ENCODE results near the gene ARID2. TPM values are rescaled to one million over a fixed set of nuclear protein-coding genes. Genes with fewer than 3 reads are reported as not detected.
A peak's percentile ranks its signal among the peaks of the same experiment; 100 is the strongest.

ARID2 gene
- total and polyA plus RNA-seq, 9 of the 15 experiments (the other 6 are each of a cell fraction or from before 2014, with no cell fraction given): 13.4 to 41.6 (median 29.4) TPM

DNA sequence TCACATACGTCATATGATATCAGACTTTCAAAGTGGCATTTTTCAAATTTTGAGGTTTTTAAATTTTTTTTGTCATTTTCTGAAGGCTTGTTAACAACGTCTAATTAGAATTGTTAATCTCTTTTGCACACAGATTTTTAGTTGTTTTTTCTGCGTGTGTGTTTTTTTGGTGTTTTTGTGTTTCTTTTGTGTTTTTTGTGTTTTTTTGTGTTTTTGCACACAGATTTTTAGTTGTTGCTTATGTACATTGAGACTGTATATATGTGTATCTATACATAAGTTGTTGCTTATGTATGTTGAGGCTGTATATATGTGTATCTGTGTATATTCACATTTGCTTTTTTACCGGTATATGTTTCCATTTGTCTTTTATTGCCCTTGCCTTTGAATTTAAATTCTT, 30.8 kb downstream of the ARID2 start:
- H4K20me1 ChIP-seq (replicated peaks; ENCODE audit: control insufficient read depth, insufficient read depth, low read length): 0 out of 2 replicates have a peak, but pooled peaks cover 4% of the 10 kb centered on the region
- in situ Hi-C loops (cut with MboI): no loop called here
- H3K4me1 ChIP-seq (replicated peaks in 1 of 2; ENCODE audit: control insufficient read depth in 2 of 2, insufficient read depth in 2 of 2, low read length in 2 of 2): peaks cover 0 to 2% of the 10 kb centered on the region in 2 experiments; a peak in 2 of 5 replicates
- intact Hi-C loops (cut with micrococcal nuclease): loop anchor here (5.0 kb wide), 2 partner anchors 232 to 287 kb away; partner anchors contain the start of gene SCAF11
- H3K27ac ChIP-seq (ENCODE audit: extremely low read depth, low read depth, low read length): no peak overlapping the region
- POLR2A ChIA-PET: interaction anchor here (0.6 to 1.2 kb wide), 5 partner anchors 11 to 467 kb away, joined by 3 to 6 read pairs (median 3); no protein-coding TSS in a partner anchor
- no peak overlapping the region for H3K4me3 ChIP-seq
- 85% methylated on average over 4 of the region's 4 CpGs for WGBS (ENCODE audit: insufficient coverage, low coverage, missing lambda C conversion rate)
- H3K9ac ChIP-seq (ENCODE audit: insufficient read depth in 1 of 2, low read depth in 2 of 2, low read length in 2 of 2): no peak overlapping the region
- H3K9me3 ChIP-seq (replicated peaks; ENCODE audit: control insufficient read depth, insufficient read depth, low read depth, low read length): no peaks in the 10 kb centered on the region
- H3K79me2 ChIP-seq (ENCODE audit: control insufficient read depth, insufficient read depth, low read length): peaks cover 79% of the 10 kb centered on the region
- CTCF ChIA-PET (ENCODE audit: low intra/inter-chr PET ratio): no interaction called here
- FAIRE-seq: no peak
- H3K27me3 ChIP-seq (ENCODE audit: control insufficient read depth in 2 of 2, insufficient read depth in 2 of 2, low read length in 2 of 2): no peaks in the 10 kb centered on the region
- no peaks in the 10 kb centered on the region for H3K36me3 ChIP-seq (ENCODE audit: control insufficient read depth, insufficient read depth, low read length)
- BruUV-seq (replicated peaks): no TSS peak
- no peak for DNase-seq (ENCODE audit: extremely low read depth in 1 of 4, low spot score in 3 of 4)
- no peaks in the 10 kb centered on the region for H3K9me1 ChIP-seq (ENCODE audit: control insufficient read depth, insufficient read depth, low read length)
- H3K4me2 ChIP-seq (ENCODE audit: insufficient read depth, low read length): no peak overlapping the region
- TF ChIP-seq TAF9B (IDR thresholded peaks at IDR 0.05; ENCODE audit: partially characterized antibody) (peak; percentile 12), HLTF (IDR thresholded peaks at IDR 0.05) (peak; percentile 73; the same call in 1 of the 2 replicates), PREB (CRISPR knock-in tag; IDR thresholded peaks at IDR 0.05) (no peak), ILF3 (IDR thresholded peaks at IDR 0.05; ENCODE audit: borderline replicate concordance) (no peak), ARID1B (IDR thresholded peaks at IDR 0.05) (0 out of 2 replicates have a peak, but pooled peaks have one; percentile 12), HDAC1 (IDR thresholded peaks at IDR 0.05) (peak in 1 of 2 experiments; percentile 42; a peak in 1 of 4 replicates), SRSF3 (IDR thresholded peaks at IDR 0.05; ENCODE audit: insufficient read depth, low read length) (no peak), EGR1 (conservative IDR thresholded peaks at IDR 0.05) (no peak), OTX1 (CRISPR knock-in tag; IDR thresholded peaks at IDR 0.05) (peak; percentile 49; the same call in 1 of the 2 replicates)
- H2AFZ ChIP-seq (ENCODE audit: low read depth, low read length): no peak overlapping the region
- ATAC-seq: no peak
